CD14-positive monocyte (primary cell): ENCODE measurements around the gene CHN2. TPM values are rescaled to one million over a fixed set of nuclear protein-coding genes. Genes with fewer than 3 reads are reported as not detected.

Experiments used
- DNase-seq, 3 donors: peaks; one replicate each; pipeline ENCODE4 v3.0.0-alpha.2; 2011 to 2022
- H2AFZ ChIP-seq: 2 replicates; pipeline ENCODE4 v1.6.0; 2012; ENCODE audit warnings: mild to moderate bottlenecking, low read depth, low read length, inconsistent platforms; ENCODE audit not compliant: insufficient read depth, poor library complexity, severe bottlenecking
- H3K27ac ChIP-seq, 2 donors: 1 replicate in 1 of 2; 2 replicates in 1 of 2; pipeline ENCODE4 v1.5.1; 2012 to 2013; ENCODE audit warnings: low read length in 2 of 2, control low read depth in 1 of 2, inconsistent platforms in 1 of 2, low read depth in 1 of 2, mild to moderate bottlenecking in 1 of 2
- H3K27me3 ChIP-seq, 2 donors: one replicate each; pipeline versions ENCODE4 v1.6.0 to v1.6.1; 2011 to 2013; ENCODE audit warnings: low read length in 2 of 2; ENCODE audit not compliant: control insufficient read depth in 2 of 2, insufficient read depth in 2 of 2
- H3K36me3 ChIP-seq, 2 donors: replicated peaks in 1 of 2; 1 replicate in 1 of 2; 2 replicates in 1 of 2; pipeline versions ENCODE4 v1.5.1 to v1.6.1; 2012 to 2013; ENCODE audit warnings: low read length in 2 of 2, control low read depth in 1 of 2, inconsistent platforms in 1 of 2, mild to moderate bottlenecking in 1 of 2; ENCODE audit not compliant: insufficient read depth in 2 of 2, control insufficient read depth in 1 of 2
- H3K4me1 ChIP-seq, 2 donors: 1 replicate in 1 of 2; 2 replicates in 1 of 2; pipeline versions ENCODE4 v1.5.1 to v1.6.1; 2012 to 2013; ENCODE audit warnings: low read length in 2 of 2, control low read depth in 1 of 2, inconsistent platforms in 1 of 2, mild to moderate bottlenecking in 1 of 2, moderate library complexity in 1 of 2; ENCODE audit not compliant: insufficient read depth in 2 of 2, control insufficient read depth in 1 of 2
- H3K4me2 ChIP-seq: replicated peaks from 2 replicates; pipeline ENCODE3; 2012; ENCODE audit warnings: low read length, moderate library complexity, mild to moderate bottlenecking; ENCODE audit not compliant: poor library complexity, severe bottlenecking; ENCODE audit errors: extremely low read depth
- H3K4me3 ChIP-seq, 3 experiments: fragments of 200-600 bp in 1 of 3; sonication (generic) in 1 of 3; replicated peaks in 1 of 3; 1 replicate in 2 of 3; 2 replicates in 1 of 3; pipeline ENCODE4 v1.5.1; 2011 to 2013; ENCODE audit warnings: low read length in 3 of 3, mild to moderate bottlenecking in 3 of 3, control low read depth in 2 of 3, low read depth in 2 of 3, inconsistent platforms in 1 of 3, moderate library complexity in 1 of 3
- H3K79me2 ChIP-seq: 2 replicates; pipeline ENCODE4 v1.6.0; 2012; ENCODE audit warnings: mild to moderate bottlenecking, control low read depth, inconsistent platforms, low read length, moderate library complexity; ENCODE audit not compliant: insufficient read depth
- H3K9ac ChIP-seq: 2 replicates; pipeline ENCODE4 v1.6.0; 2017; ENCODE audit warnings: low read length, mild to moderate bottlenecking; ENCODE audit not compliant: insufficient read depth, poor library complexity, severe bottlenecking
- H3K9me3 ChIP-seq, 2 donors: replicated peaks in 1 of 2; 1 replicate in 1 of 2; 2 replicates in 1 of 2; pipeline versions ENCODE4 v1.5.1 to v1.6.1; 2012 to 2013; ENCODE audit warnings: low read length in 2 of 2, control low read depth in 1 of 2; ENCODE audit not compliant: control insufficient read depth in 1 of 2, insufficient read depth in 1 of 2
- H4K20me1 ChIP-seq: 2 replicates; pipeline ENCODE4 v1.6.0; 2012; ENCODE audit warnings: mild to moderate bottlenecking, low read length, control low read depth, moderate library complexity; ENCODE audit not compliant: insufficient read depth
- H3K27ac Mint-ChIP-seq, 7 donors: one replicate each; pipeline ENCODE4 v1.8.0; 2020; ENCODE audit warnings: mild to moderate bottlenecking in 7 of 7, mixed read lengths in 7 of 7, moderate library complexity in 6 of 7, inconsistent platforms in 2 of 7
- H3K27me3 Mint-ChIP-seq, 3 donors: one replicate each; pipeline ENCODE4 v1.8.0; 2021 to 2022; ENCODE audit warnings: low read depth in 3 of 3, mild to moderate bottlenecking in 3 of 3, mixed read lengths in 3 of 3, moderate library complexity in 3 of 3, inconsistent platforms in 1 of 3
- H3K36me3 Mint-ChIP-seq, 2 donors: one replicate each; pipeline ENCODE4 v1.8.0; 2020; ENCODE audit warnings: mixed read lengths in 2 of 2, inconsistent platforms in 1 of 2, mild to moderate bottlenecking in 1 of 2
- H3K4me1 Mint-ChIP-seq: one replicate; pipeline ENCODE4 v1.8.0; 2020; ENCODE audit warnings: mild to moderate bottlenecking, mixed read lengths
- H3K4me3 Mint-ChIP-seq, 2 donors: one replicate each; pipeline ENCODE4 v1.8.0; 2020; ENCODE audit warnings: mild to moderate bottlenecking in 2 of 2, mixed read lengths in 2 of 2, moderate library complexity in 1 of 2
- H3K9me3 Mint-ChIP-seq, 7 donors: one replicate each; pipeline ENCODE4 v1.8.0; 2020 to 2022; ENCODE audit warnings: mixed read lengths in 7 of 7, mild to moderate bottlenecking in 6 of 7, moderate library complexity in 6 of 7, inconsistent platforms in 2 of 7
- CTCF ChIP-seq: fragments of 200-600 bp; IDR thresholded peaks from one replicate; pipeline ENCODE4 v1.8.0; 2022; ENCODE audit warnings: antibody characterized with exemption, mild to moderate bottlenecking
- WGBS: methylation state at CpG from one replicate; pipeline ENCODE4 v1.1.5; 2013; ENCODE audit warnings: missing lambda C conversion rate; ENCODE audit not compliant: insufficient coverage; 5-methylcytosine and 5-hydroxymethylcytosine counted together
- intact Hi-C, 2 donors: fragments of 100-400 bp; cut with micrococcal nuclease; formaldehyde crosslinking; loops; one replicate each; pipeline versions ENCODE4 v1.15.0 to v1.15.1; 2023
- polyA plus RNA-seq, 3 donors: library from polyadenylated mRNA; depleted of rRNA in 1 of 3; unstranded in 2 of 3; stranded (reverse) in 1 of 3; fragments of 300-500 nt in 2 of 3; fragments of >200 nt in 1 of 3; fragmentation: Illumina TruSeq in 2 of 3; gene quantifications; 1 replicate in 2 of 3; 2 replicates in 1 of 3; pipeline ENCODE4 v1.2.3, GENCODE V29; 2012 to 2021

The CHN2 gene
- polyA plus RNA-seq, 3 donors = 26.6 to 66.5 (median 44.8) TPM

GRCh38 chr7:29230871-29231345, 36.3 kb downstream of the CHN2 start:
- H3K4me1 ChIP-seq = no peaks in the 10 kb centered on the region
- H3K9me3 ChIP-seq = no peaks in the 10 kb centered on the region
- DNase-seq = no peak
- H3K4me1 Mint-ChIP-seq = no peaks in the 10 kb centered on the region
- no peak overlapping the region for H3K27ac Mint-ChIP-seq
- H3K4me2 ChIP-seq = no peak overlapping the region
- no peaks in the 10 kb centered on the region for H3K27me3 ChIP-seq
- no peak overlapping the region for H2AFZ ChIP-seq
- no peak overlapping the region for H3K9ac ChIP-seq
- intact Hi-C loops = no loop called here
- no peak for TF ChIP-seq CTCF
- 100% methylated on average over 6 of the region's 6 CpGs for WGBS
- peaks cover 0 to 6% of the 10 kb centered on the region in 2 donors for H3K36me3 ChIP-seq
- no peaks in the 10 kb centered on the region for H3K79me2 ChIP-seq
- H3K27ac ChIP-seq = no peak overlapping the region
- peaks cover 19 to 36% of the 10 kb centered on the region in 2 donors for H3K36me3 Mint-ChIP-seq
- no peak overlapping the region for H3K4me3 ChIP-seq
- H4K20me1 ChIP-seq = peaks cover 74% of the 10 kb centered on the region
- H3K27me3 Mint-ChIP-seq = no peaks in the 10 kb centered on the region
- H3K9me3 Mint-ChIP-seq = no peaks in the 10 kb centered on the region
- H3K4me3 Mint-ChIP-seq = no peak overlapping the region

- H3K27me3 ChIP-seq = no peaks in the 10 kb centered on the region
- WGBS = no CpG with 5 or more reads among the region's 4 CpGs
- no peak overlapping the region for H3K27ac ChIP-seq
- H3K4me2 ChIP-seq = no peak overlapping the region
- no peaks in the 10 kb centered on the region for H3K4me1 ChIP-seq
- DNase-seq = no peak
- no peak overlapping the region for H3K4me3 Mint-ChIP-seq
- H2AFZ ChIP-seq = no peak overlapping the region
- H3K27me3 Mint-ChIP-seq = no peaks in the 10 kb centered on the region
- H3K36me3 Mint-ChIP-seq = peaks cover 19 to 34% of the 10 kb centered on the region in 2 donors
- no peaks in the 10 kb centered on the region for H3K79me2 ChIP-seq
- peaks cover 76% of the 10 kb centered on the region for H4K20me1 ChIP-seq
- H3K36me3 ChIP-seq = peaks cover 0 to 6% of the 10 kb centered on the region in 2 donors
- no peak overlapping the region for H3K9ac ChIP-seq
- H3K9me3 ChIP-seq = no peaks in the 10 kb centered on the region
- TF ChIP-seq CTCF = no peak
- H3K27ac Mint-ChIP-seq = no peak overlapping the region
- intact Hi-C loops = no loop called here
- no peaks in the 10 kb centered on the region for H3K4me1 Mint-ChIP-seq
- no peak overlapping the region for H3K4me3 ChIP-seq
- no peaks in the 10 kb centered on the region for H3K9me3 Mint-ChIP-seq
Measured at GRCh38 chr7:29231671-29232232, 37.2 kb downstream of the CHN2 start.
